ENCODE results near the gene ABCB10. TPM values are rescaled to one million over a fixed set of nuclear protein-coding genes. Genes with fewer than 3 reads are reported as not detected.

Gene ABCB10
- total RNA-seq, 4 donors from 2014 or later = 16.5 to 41.0 (median 20.9) TPM

DNA sequence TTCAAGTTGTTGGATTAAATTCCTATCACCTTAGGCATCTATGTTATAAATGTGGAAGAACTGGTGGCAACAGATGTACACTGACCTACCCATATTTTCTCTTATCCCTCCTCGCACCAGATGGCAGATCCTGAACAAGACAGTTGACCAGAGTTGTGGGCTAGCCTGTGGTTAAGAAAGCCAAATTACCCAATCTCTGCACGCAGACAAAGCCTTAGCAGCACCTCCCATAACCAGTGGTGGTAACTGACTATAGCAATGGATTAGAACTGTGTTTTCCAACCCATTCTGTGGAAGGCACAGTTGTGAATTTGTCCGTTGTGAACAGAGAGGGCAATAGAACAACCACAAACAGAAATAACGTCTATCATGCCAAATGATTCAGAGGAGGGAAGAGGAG lies 20.6 kb downstream of the ABCB10 start:
- peaks cover 0 to 77% (median 0%) of the 10 kb centered on the region in 3 donors for H3K36me3 ChIP-seq
- no peak for TF ChIP-seq POLR2A (IDR thresholded peaks at IDR 0.05)
- TF ChIP-seq, protein P1, sequence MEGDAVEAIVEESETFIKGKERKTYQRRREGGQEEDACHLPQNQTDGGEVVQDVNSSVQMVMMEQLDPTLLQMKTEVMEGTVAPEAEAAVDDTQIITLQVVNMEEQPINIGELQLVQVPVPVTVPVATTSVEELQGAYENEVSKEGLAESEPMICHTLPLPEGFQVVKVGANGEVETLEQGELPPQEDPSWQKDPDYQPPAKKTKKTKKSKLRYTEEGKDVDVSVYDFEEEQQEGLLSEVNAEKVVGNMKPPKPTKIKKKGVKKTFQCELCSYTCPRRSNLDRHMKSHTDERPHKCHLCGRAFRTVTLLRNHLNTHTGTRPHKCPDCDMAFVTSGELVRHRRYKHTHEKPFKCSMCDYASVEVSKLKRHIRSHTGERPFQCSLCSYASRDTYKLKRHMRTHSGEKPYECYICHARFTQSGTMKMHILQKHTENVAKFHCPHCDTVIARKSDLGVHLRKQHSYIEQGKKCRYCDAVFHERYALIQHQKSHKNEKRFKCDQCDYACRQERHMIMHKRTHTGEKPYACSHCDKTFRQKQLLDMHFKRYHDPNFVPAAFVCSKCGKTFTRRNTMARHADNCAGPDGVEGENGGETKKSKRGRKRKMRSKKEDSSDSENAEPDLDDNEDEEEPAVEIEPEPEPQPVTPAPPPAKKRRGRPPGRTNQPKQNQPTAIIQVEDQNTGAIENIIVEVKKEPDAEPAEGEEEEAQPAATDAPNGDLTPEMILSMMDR (IDR thresholded peaks at IDR 0.05) = no peak
- no peaks in the 10 kb centered on the region for H3K9me3 ChIP-seq

DNA sequence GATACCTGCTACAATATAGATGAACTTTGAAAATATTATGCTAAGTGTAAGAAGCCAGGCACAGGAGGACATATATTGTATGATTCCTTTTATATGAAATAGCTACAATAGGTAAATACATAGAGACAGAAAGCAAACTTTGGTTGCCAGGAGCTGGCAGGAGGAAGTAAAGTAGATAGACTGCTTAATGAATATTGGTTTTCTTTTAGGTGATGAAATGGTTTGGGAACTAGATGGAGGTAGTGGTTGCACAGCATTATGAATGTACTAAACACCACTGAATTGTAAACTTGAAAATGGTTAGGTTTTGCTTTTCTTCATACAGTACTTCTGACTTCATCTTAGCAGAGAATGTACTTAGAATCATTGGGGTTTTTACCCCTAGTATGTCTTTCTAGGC lies 21.5 kb downstream of the ABCB10 start:
- H3K27ac ChIP-seq = no peak overlapping the region
- H3K27me3 ChIP-seq = no peaks in the 10 kb centered on the region
- H3K4me3 ChIP-seq = no peak overlapping the region
- TF ChIP-seq, protein P1 (IDR thresholded peaks at IDR 0.05) = no peak
- TF ChIP-seq POLR2A (IDR thresholded peaks at IDR 0.05) = no peak
- no peaks in the 10 kb centered on the region for H3K4me1 ChIP-seq
- no peaks in the 10 kb centered on the region for H3K9me3 ChIP-seq
- DNase-seq = no peak
- H3K36me3 ChIP-seq = peaks cover 0 to 85% (median 0%) of the 10 kb centered on the region in 3 donors

More for the DNA sequence above, 20.6 kb downstream of the ABCB10 start:
- Histone ChIP-seq H3K27me3 (no peaks in the 10 kb centered on the region), H3K4me1 (no peaks in the 10 kb centered on the region), H3K4me3 (no peak overlapping the region), H3K27ac (no peak overlapping the region)
- no peak for DNase-seq

DNA sequence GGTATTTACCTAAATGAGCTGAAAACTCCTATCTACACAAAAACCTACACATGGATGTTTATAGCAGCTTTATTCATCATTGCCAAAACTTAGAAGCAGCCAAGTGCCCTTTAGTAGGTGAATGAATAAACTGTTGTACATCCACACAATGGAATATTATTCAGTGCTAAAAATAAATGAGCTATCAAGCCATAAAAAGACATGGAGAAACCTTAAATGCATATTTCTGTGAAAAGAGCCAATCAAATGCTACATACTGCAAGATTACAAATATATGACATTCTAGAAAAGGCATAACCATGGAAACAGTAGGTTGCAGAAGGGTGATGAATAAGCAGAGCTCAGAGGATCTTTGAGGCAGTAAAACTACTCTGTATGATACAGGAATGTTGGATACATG lies 23.3 kb downstream of the ABCB10 start:
- Histone ChIP-seq H3K4me1 (no peaks in the 10 kb centered on the region), H3K4me3 (no peak overlapping the region), H3K9me3 (no peaks in the 10 kb centered on the region), H3K27ac (no peak overlapping the region), H3K36me3 (peaks cover 0 to 86% (median 0%) of the 10 kb centered on the region in 3 donors), H3K27me3 (no peaks in the 10 kb centered on the region)
- no peak for DNase-seq
- no peak for TF ChIP-seq POLR2A (IDR thresholded peaks at IDR 0.05)
- TF ChIP-seq, protein P1 (IDR thresholded peaks at IDR 0.05) = no peak

DNA sequence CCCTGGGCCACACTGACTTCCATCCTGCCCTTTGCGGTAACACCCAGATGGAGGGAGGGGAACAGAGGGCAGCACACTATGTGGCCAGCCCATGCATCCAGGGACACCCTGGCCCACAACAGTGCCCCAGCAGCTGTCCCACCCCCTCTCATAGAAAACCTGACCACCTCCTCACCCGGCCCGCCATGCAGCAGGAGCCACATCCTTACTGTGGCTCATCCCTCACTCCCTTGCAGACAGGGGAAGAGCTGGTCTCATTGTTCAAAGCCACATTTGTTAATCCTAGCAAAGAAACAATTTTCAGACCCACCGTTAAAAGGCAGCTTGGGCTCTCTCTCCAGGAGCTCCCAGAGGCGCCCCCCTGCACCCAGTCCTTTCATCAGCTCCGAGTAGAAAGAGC lies 27.2 kb downstream of the ABCB10 start:
- Histone ChIP-seq H3K4me1 (no peaks in the 10 kb centered on the region), H3K4me3 (no peak overlapping the region), H3K36me3 (peaks cover 0 to 81% (median 0%) of the 10 kb centered on the region in 3 donors), H3K27ac (no peak overlapping the region), H3K9me3 (no peaks in the 10 kb centered on the region), H3K27me3 (no peaks in the 10 kb centered on the region)
- TF ChIP-seq, protein P1 (IDR thresholded peaks at IDR 0.05) = no peak
- no peak for TF ChIP-seq POLR2A (IDR thresholded peaks at IDR 0.05)
- DNase-seq = no peak

DNA sequence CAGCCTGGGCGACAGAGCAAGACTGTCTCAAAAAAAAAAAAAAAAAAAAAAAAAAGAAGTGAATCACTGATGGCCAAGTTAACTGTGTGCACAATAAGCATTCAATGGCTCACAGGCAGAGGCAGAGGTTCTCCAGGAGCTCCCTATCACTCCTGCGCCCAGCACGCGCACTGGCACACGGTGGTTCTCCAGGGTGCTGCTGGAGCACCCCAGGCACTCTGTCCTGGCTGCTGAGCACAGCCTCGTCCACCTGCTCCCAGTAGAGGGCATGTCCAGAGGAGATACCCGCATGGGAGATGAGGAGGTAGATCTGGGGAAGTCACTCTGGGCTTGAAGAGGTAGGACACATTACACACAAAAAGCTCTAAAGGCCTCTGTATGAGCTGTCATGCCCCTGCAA lies 28.9 kb downstream of the ABCB10 start:
- Histone ChIP-seq H3K4me1 (no peaks in the 10 kb centered on the region), H3K27ac (no peak overlapping the region), H3K9me3 (no peaks in the 10 kb centered on the region), H3K4me3 (no peak overlapping the region), H3K36me3 (peaks cover 0 to 87% (median 0%) of the 10 kb centered on the region in 3 donors), H3K27me3 (no peaks in the 10 kb centered on the region)
- DNase-seq = no peak
- TF ChIP-seq, protein P1 (IDR thresholded peaks at IDR 0.05) = no peak
- TF ChIP-seq POLR2A (IDR thresholded peaks at IDR 0.05) = no peak

DNA sequence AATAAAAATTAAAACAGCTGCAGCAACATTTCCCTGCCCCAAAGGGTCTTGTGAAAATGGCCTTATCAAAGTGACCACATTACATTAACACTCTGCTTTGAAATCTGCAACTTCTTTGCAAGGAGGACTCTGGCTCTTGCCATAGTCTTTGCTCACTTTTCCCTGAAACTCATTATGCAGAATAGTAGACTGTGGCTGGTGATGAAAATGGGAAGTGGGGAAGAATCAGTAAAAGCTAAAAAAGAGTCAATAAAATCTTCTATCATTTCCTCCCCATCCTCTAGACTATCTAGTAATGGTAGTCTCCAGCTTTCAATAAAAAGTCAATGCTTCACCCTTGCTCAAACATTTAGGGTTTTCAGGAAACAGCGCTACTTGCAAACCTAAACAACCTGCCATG lies 31.8 kb downstream of the ABCB10 start:
- no peak overlapping the region for H3K4me3 ChIP-seq
- no peaks in the 10 kb centered on the region for H3K4me1 ChIP-seq
- H3K27me3 ChIP-seq = no peaks in the 10 kb centered on the region
- no peaks in the 10 kb centered on the region for H3K9me3 ChIP-seq
- H3K27ac ChIP-seq = no peak overlapping the region
- no peak for DNase-seq
- peaks cover 0 to 85% (median 0%) of the 10 kb centered on the region in 3 donors for H3K36me3 ChIP-seq
- TF ChIP-seq, protein P1 (IDR thresholded peaks at IDR 0.05) = no peak
- TF ChIP-seq POLR2A (IDR thresholded peaks at IDR 0.05) = no peak

Measured in Peyer's patch (tissue), 4 donors.